ENCODE data around the gene SYTL4. TPM values are rescaled to one million over a fixed set of nuclear protein-coding genes. Genes with fewer than 3 reads are reported as not detected.

The SYTL4 gene
- total and polyA plus RNA-seq, 2 experiments from 2014 or later: 0.28 TPM; not detected in 1

DNA sequence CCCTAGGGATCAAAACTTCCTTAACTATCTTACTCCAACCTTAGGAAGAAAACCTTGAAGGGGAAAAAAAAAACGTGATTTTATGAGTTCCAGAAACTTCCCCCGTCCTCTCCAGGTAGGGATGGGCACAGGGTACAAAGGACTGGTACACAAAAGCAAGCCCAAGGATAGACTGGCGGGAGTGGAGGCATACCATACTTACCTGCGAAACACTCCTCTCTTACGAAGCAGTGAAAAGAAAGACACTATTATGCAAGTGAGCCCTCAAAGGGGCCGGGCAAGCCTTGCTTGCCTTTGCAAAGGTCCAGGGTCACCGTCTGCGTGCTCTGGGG lies 96.0 kb downstream of the SYTL4 start:
- Histone ChIP-seq H3K4me1 (ENCODE audit: insufficient read depth) (peaks cover 3% of the 10 kb centered on the region), H3K4me2 (peak overlapping the region; percentile 83), H3F3A (replicated peaks; ENCODE audit: low read depth) (no peaks in the 10 kb centered on the region), H3K79me2 (replicated peaks; ENCODE audit: insufficient read depth) (peaks cover 6% of the 10 kb centered on the region; the same call in 1 of the 2 replicates), H4K20me1 (replicated peaks; ENCODE audit: insufficient read depth) (no peaks in the 10 kb centered on the region), H3K9me2 (ENCODE audit: insufficient read depth) (no peaks in the 10 kb centered on the region), H3K27ac (ENCODE audit: low read depth) (peak overlapping the region; percentile 82; the same call in 1 of the 2 replicates), H2AFZ (0 out of 2 replicates have a peak overlapping the region, but pooled peaks have one; percentile 47), H3K4me3 (peak overlapping the region; percentile 65), H3K36me3 (ENCODE audit: insufficient read depth) (peaks cover 3% of the 10 kb centered on the region; the same call in 1 of the 2 replicates), H3K27me3 (ENCODE audit: insufficient read depth) (no peaks in the 10 kb centered on the region)
- peak overlapping the region; percentile 92 for H3K4me3 Mint-ChIP-seq
- peak overlapping the region; percentile 99 for H3K27ac Mint-ChIP-seq
- peak; percentile 73; the same call in 2 of the 3 replicates for ATAC-seq
- no peak for TF ChIP-seq EZH2phosphoT487 (IDR thresholded peaks at IDR 0.05; ENCODE audit: unreplicated experiment)
- no peak for TF ChIP-seq CREB1 (CRISPR knock-in tag; IDR thresholded peaks at IDR 0.05; ENCODE audit: low read depth)
- no peak for TF ChIP-seq EZH2 (IDR thresholded peaks at IDR 0.05; ENCODE audit: low read depth, unreplicated experiment)
- TF ChIP-seq POLR2AphosphoS5 (IDR thresholded peaks at IDR 0.05; ENCODE audit: low read depth): no peak
- TF ChIP-seq, protein P1, sequence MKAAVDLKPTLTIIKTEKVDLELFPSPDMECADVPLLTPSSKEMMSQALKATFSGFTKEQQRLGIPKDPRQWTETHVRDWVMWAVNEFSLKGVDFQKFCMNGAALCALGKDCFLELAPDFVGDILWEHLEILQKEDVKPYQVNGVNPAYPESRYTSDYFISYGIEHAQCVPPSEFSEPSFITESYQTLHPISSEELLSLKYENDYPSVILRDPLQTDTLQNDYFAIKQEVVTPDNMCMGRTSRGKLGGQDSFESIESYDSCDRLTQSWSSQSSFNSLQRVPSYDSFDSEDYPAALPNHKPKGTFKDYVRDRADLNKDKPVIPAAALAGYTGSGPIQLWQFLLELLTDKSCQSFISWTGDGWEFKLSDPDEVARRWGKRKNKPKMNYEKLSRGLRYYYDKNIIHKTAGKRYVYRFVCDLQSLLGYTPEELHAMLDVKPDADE (IDR thresholded peaks at IDR 0.05): no peak
- TF ChIP-seq JUNB (IDR thresholded peaks at IDR 0.05; ENCODE audit: unreplicated experiment): no peak
- no peak for TF ChIP-seq ZNF114 (CRISPR knock-in tag; IDR thresholded peaks at IDR 0.05)
- no peak for TF ChIP-seq STAT1 (IDR thresholded peaks at IDR 0.05; ENCODE audit: unreplicated experiment)
- TF ChIP-seq, protein P2, sequence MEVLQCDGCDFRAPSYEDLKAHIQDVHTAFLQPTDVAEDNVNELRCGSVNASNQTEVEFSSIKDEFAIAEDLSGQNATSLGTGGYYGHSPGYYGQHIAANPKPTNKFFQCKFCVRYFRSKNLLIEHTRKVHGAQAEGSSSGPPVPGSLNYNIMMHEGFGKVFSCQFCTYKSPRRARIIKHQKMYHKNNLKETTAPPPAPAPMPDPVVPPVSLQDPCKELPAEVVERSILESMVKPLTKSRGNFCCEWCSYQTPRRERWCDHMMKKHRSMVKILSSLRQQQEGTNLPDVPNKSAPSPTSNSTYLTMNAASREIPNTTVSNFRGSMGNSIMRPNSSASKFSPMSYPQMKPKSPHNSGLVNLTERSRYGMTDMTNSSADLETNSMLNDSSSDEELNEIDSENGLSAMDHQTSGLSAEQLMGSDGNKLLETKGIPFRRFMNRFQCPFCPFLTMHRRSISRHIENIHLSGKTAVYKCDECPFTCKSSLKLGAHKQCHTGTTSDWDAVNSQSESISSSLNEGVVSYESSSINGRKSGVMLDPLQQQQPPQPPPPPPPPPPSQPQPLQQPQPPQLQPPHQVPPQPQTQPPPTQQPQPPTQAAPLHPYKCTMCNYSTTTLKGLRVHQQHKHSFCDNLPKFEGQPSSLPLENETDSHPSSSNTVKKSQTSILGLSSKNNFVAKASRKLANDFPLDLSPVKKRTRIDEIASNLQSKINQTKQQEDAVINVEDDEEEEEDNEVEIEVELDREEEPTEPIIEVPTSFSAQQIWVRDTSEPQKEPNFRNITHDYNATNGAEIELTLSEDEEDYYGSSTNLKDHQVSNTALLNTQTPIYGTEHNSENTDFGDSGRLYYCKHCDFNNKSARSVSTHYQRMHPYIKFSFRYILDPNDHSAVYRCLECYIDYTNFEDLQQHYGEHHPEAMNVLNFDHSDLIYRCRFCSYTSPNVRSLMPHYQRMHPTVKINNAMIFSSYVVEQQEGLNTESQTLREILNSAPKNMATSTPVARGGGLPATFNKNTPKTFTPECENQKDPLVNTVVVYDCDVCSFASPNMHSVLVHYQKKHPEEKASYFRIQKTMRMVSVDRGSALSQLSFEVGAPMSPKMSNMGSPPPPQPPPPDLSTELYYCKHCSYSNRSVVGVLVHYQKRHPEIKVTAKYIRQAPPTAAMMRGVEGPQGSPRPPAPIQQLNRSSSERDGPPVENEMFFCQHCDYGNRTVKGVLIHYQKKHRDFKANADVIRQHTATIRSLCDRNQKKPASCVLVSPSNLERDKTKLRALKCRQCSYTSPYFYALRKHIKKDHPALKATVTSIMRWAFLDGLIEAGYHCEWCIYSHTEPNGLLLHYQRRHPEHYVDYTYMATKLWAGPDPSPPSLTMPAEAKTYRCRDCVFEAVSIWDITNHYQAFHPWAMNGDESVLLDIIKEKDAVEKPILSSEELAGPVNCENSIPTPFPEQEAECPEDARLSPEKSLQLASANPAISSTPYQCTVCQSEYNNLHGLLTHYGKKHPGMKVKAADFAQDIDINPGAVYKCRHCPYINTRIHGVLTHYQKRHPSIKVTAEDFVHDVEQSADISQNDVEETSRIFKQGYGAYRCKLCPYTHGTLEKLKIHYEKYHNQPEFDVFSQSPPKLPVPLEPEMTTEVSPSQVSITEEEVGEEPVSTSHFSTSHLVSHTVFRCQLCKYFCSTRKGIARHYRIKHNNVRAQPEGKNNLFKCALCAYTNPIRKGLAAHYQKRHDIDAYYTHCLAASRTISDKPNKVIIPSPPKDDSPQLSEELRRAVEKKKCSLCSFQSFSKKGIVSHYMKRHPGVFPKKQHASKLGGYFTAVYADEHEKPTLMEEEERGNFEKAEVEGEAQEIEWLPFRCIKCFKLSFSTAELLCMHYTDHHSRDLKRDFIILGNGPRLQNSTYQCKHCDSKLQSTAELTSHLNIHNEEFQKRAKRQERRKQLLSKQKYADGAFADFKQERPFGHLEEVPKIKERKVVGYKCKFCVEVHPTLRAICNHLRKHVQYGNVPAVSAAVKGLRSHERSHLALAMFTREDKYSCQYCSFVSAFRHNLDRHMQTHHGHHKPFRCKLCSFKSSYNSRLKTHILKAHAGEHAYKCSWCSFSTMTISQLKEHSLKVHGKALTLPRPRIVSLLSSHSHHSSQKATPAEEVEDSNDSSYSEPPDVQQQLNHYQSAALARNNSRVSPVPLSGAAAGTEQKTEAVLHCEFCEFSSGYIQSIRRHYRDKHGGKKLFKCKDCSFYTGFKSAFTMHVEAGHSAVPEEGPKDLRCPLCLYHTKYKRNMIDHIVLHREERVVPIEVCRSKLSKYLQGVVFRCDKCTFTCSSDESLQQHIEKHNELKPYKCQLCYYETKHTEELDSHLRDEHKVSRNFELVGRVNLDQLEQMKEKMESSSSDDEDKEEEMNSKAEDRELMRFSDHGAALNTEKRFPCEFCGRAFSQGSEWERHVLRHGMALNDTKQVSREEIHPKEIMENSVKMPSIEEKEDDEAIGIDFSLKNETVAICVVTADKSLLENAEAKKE (CRISPR knock-in tag; IDR thresholded peaks at IDR 0.05): no peak
- no peak for TF ChIP-seq NANOG (IDR thresholded peaks at IDR 0.05; ENCODE audit: borderline replicate concordance)
- TF ChIP-seq ZNF331 (CRISPR knock-in tag; IDR thresholded peaks at IDR 0.05; ENCODE audit: low read depth): no peak
- H3K4me1 Mint-ChIP-seq: peaks cover 8% of the 10 kb centered on the region; the same call in 2 of the 3 replicates
- no peaks in the 10 kb centered on the region for H3K27me3 Mint-ChIP-seq (ENCODE audit: insufficient read depth, low read depth, poor library complexity)
- peak; percentile 38 for DNase-seq (ENCODE audit: low spot score)
- H3K9me3 Mint-ChIP-seq: no peaks in the 10 kb centered on the region
- H3K36me3 Mint-ChIP-seq (ENCODE audit: low read depth): peaks cover 28% of the 10 kb centered on the region; the same call in 2 of the 3 replicates
